Erythroblast (primary cell): Measurements from ENCODE around the gene ZMYND15.

Source experiments
- GATA1 ChIP-seq: IDR thresholded peaks from 2 replicates; pipeline ENCODE4 v1.6.1; 2011; ENCODE audit warnings: low read depth, mild to moderate bottlenecking, control low read depth, low read length, moderate library complexity
- POLR2A ChIP-seq: IDR thresholded peaks from 2 replicates; pipeline ENCODE4 v1.6.1; 2011; ENCODE audit warnings: mild to moderate bottlenecking, low read length

DNA sequence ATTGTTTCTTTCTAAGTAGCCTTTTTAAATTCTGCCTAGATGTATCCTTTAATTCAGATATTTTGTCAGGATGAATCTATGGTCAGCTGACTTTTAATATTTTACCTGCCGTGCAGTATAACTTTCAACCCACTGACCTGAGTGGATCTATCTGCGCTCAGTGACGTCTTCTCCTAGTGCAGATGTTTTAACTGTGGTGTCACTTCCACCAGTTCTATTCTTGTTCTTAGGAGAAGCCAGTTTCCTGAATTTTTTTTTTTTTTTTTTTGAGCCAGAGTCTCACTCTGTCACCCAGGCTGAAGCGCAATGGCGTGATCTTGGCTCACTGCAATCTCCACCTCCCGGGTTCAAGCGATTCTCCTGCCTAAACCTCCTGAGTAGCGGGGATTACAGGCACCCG, 27.1 kb downstream of the ZMYND15 start:
- TF ChIP-seq POLR2A (no peak), GATA1 (no peak)
